RWPE1 (cell line): ENCODE measurements around the gene CEP162.
"Not testable (repeated sequence)": the region's sequence is repeated elsewhere in the genome, so short reads cannot be mapped to it uniquely, and the experiment has no call there.

ENCODE experiments used
- CTCF ChIA-PET: fragments of 350-600 bp; sonication (Branson Sonifier 250); formaldehyde crosslinking; extraction: SDS; loops from one replicate; lab custom pipeline; 2021; lab: Yijun Ruan, JAX
- POLR2A ChIA-PET: fragments of 400-600 bp; formaldehyde crosslinking; extraction: SDS; loops from one replicate; lab custom pipeline; 2020; ENCODE audit warnings: antibody characterized with exemption; ENCODE audit not compliant: low non-redundant PET; lab: Yijun Ruan, JAX
- DNase-seq: peaks from one replicate; pipeline ENCODE4 v3.0.0; 2012; ENCODE audit warnings: low spot score
- H3K27ac ChIP-seq: fragments of 450-650 bp; 2 replicates; pipeline ENCODE4 v1.5.1; 2017
- CTCF ChIP-seq: fragments of 450-650 bp; conservative IDR thresholded peaks from 2 replicates; pipeline ENCODE4 v1.5.1; 2017; ENCODE audit warnings: low read depth, mild to moderate bottlenecking

CEP162 gene

GRCh38 chr6:84242265-84242664 is 14.8 kb upstream of the CEP162 start:
- POLR2A ChIA-PET = no interaction called here
- CTCF ChIA-PET = interaction anchor here (0.6 kb wide), 1 partner anchor 499 kb away, joined by 3 read pairs; no protein-coding TSS in a partner anchor
- no peak for DNase-seq
- H3K27ac ChIP-seq = no peak overlapping the region
- no peak for TF ChIP-seq CTCF

DNA sequence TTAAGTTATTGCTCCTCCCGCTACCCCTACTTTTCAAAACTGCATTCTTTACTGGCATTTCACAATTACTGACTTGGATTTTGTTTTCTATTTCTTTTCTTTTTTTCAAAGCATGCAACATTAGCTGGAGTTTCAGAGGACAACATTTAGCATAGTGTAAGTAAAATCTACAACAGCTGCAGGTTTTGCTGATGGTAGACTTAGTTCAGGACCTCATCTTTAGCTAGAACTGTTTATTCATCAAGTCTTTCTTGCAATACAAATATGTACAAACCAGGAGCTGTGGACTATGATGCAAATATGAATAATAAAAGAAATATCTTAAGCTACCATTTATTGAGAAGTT is 728 bp upstream of the CEP162 start:
- H3K27ac ChIP-seq = peak overlapping the region; percentile 86; the same call in 1 of the 2 replicates
- CTCF ChIA-PET = interaction anchor here (0.6 to 1.5 kb wide), 8 partner anchors 13 to 1250 kb away, joined by 3 to 4 read pairs (median 4); partner anchors contain the start of gene CYB5R4
- POLR2A ChIA-PET = no interaction called here
- peak; percentile 8; the same call in 1 of the 2 replicates for TF ChIP-seq CTCF
- no peak for DNase-seq

GRCh38 chr6:84227044-84227433 is 404 bp downstream of the CEP162 start:
- H3K27ac ChIP-seq = peak overlapping the region; percentile 86
- ChIA-PET CTCF (interaction anchor here (0.8 to 1.1 kb wide), 2 partner anchors 34 to 740 kb away, joined by 3 to 4 read pairs; no protein-coding TSS in a partner anchor), POLR2A (no interaction called here)
- TF ChIP-seq CTCF = no peak
- DNase-seq = peak; percentile 3

DNA sequence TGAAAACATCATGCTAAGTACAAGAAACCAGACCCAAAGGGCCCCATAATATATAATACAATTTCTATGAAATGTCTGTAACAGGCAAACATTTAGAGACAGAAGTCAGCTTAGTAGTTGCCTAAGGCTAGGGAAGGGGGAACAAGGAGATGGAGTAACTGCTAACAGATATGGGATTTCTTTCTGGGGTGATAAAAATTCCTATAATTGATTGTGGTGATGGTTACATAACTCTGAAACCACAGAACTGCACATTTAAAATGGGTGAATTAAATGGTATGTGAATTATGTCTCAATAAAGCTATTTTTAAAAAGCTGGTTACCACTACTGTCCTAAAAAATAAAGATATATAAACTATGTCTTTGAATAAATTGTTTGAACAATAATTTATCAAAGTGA is 3.2 kb downstream of the CEP162 start:
- CTCF ChIA-PET = interaction anchor here (0.6 kb wide), 1 partner anchor 333 kb away, joined by 3 read pairs; no protein-coding TSS in a partner anchor

GRCh38 chr6:84223608-84224007 is 3.8 kb downstream of the CEP162 start:
- POLR2A ChIA-PET, H3K27ac ChIP-seq, DNase-seq, CTCF ChIA-PET: not testable (repeated sequence)

More for the DNA sequence above, 3.2 kb downstream of the CEP162 start:
- H3K27ac ChIP-seq = no peak overlapping the region
- POLR2A ChIA-PET = no interaction called here
- TF ChIP-seq CTCF = no peak
- DNase-seq = no peak

DNA sequence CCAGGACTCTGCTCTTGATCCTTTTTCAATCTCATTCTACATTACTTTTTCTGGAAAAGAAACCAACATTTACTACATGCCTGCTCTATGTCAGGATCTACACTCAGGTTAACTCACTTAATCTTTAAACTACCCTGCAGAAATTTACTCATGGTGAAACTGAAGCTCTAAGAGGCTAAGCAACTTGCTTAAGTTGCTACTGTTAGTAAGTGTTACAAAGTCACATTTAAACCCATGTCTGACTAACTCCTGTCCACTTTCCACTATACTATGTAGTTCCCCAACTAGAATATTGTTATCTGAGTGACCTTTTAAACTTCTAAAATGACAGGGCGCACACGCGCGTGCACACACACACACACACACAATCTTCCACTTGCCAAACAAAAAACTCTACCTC is 5.0 kb downstream of the CEP162 start:
- TF ChIP-seq CTCF = no peak
- DNase-seq = no peak
- ChIA-PET POLR2A (no interaction called here), CTCF (no interaction called here)
- no peak overlapping the region for H3K27ac ChIP-seq

DNA sequence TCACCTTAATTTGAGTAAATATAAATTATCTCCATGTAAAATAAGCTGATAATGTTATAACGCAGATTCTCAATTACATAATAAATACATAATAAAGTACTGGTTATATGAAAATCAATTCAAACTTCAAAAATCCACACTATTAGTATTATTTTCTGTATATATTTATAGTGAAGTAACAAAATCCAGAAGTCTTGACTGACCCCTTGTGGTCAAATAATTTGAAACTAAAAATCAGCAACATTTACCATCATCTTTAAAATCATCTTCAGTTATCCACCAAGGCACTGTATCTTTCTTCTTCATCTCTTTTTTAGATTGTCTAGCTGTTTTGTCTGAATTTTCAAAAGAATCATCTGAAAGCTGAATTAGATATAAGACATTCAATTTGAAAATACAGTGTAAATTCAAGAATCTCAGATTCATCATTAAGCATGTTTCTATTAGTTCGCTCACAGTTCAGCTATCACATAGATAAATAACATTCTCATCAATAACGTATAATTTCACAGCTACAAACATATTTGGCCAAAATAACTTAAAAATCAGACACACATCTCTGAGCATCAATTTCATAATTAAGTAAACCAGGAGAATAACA is 6.5 kb downstream of the CEP162 start:
- H3K27ac ChIP-seq = no peak overlapping the region
- no peak for DNase-seq
- CTCF ChIA-PET = interaction anchor here (0.6 to 1.1 kb wide), 7 partner anchors 18 to 1129 kb away, joined by 3 to 6 read pairs (median 3); no protein-coding TSS in a partner anchor
- TF ChIP-seq CTCF = peak; percentile 67
- POLR2A ChIA-PET = no interaction called here
